IMR-90 (cell line): Measurements from ENCODE around the gene CIDEA.

ENCODE experiments used
- CEBPB ChIP-seq: IDR thresholded peaks from 2 replicates; pipeline ENCODE4 v1.6.1; 2012; ENCODE audit warnings: low read depth, low read length, improper control_type of control experiment
- MAZ ChIP-seq: IDR thresholded peaks from 2 replicates; pipeline ENCODE4 v1.6.1; 2012; ENCODE audit warnings: low read depth, mild to moderate bottlenecking, low read length, improper control_type of control experiment, moderate library complexity, borderline replicate concordance
- POLR2A ChIP-seq: IDR thresholded peaks from 2 replicates; pipeline ENCODE4 v1.6.1; 2012; ENCODE audit warnings: mild to moderate bottlenecking, low read depth, low read length
- RAD21 ChIP-seq: IDR thresholded peaks from 2 replicates; pipeline ENCODE4 v1.6.1; 2012; ENCODE audit warnings: low read length, improper control_type of control experiment
- TF ChIP-seq, protein P1 (sequence below): fragments of 150-350 bp; IDR thresholded peaks from 2 replicates; pipeline ENCODE4 v1.6.1; 2017; ENCODE audit warnings: mild to moderate bottlenecking, antibody characterized with exemption, low read length, low read depth
- TF ChIP-seq, protein P2 (sequence below): conservative IDR thresholded peaks from 2 replicates; pipeline ENCODE4 v1.5.1; 2012; ENCODE audit warnings: mild to moderate bottlenecking, low read depth, low read length, improper control_type of control experiment

DNA sequence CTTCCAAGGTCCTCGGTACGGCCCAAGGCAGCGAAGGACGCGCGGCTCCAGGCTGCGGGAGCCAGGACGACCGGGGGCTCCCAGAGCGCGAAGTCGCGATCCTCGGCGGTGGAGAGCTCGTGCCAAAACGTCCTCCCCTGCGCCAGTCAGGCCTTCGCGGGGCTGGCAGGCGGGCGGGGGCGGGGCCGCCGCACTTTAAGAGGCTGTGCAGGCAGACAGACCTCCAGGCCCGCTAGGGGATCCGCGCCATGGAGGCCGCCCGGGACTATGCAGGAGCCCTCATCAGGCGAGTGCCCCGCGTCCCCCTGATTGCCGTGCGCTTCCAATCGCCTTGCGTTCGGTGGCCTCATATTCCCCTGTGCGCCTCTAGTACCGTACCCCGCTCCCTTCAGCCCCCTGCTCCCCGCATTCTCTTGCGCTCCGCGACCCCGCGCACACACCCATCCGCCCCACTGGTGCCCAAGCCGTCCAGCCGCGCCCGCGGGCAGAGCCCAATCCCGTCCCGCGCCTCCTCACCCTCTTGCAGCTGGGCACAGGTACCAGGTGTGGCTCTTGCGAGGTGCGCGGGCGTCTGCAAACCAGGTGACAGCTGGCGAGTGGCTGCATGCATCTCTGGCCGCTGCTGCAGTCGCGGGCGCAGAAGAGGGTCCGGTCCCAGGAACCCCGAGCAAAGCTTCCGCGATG, at the start of gene CIDEA:
- TF ChIP-seq, protein P1, sequence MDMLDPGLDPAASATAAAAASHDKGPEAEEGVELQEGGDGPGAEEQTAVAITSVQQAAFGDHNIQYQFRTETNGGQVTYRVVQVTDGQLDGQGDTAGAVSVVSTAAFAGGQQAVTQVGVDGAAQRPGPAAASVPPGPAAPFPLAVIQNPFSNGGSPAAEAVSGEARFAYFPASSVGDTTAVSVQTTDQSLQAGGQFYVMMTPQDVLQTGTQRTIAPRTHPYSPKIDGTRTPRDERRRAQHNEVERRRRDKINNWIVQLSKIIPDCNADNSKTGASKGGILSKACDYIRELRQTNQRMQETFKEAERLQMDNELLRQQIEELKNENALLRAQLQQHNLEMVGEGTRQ = no peak
- TF ChIP-seq, protein P2, sequence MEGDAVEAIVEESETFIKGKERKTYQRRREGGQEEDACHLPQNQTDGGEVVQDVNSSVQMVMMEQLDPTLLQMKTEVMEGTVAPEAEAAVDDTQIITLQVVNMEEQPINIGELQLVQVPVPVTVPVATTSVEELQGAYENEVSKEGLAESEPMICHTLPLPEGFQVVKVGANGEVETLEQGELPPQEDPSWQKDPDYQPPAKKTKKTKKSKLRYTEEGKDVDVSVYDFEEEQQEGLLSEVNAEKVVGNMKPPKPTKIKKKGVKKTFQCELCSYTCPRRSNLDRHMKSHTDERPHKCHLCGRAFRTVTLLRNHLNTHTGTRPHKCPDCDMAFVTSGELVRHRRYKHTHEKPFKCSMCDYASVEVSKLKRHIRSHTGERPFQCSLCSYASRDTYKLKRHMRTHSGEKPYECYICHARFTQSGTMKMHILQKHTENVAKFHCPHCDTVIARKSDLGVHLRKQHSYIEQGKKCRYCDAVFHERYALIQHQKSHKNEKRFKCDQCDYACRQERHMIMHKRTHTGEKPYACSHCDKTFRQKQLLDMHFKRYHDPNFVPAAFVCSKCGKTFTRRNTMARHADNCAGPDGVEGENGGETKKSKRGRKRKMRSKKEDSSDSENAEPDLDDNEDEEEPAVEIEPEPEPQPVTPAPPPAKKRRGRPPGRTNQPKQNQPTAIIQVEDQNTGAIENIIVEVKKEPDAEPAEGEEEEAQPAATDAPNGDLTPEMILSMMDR = no peak
- TF ChIP-seq RAD21 (no peak), POLR2A (no peak), CEBPB (no peak), MAZ (no peak)
